ENCODE measurements around the gene RHBDL2.
"Not testable (repeated sequence)": the region's sequence is repeated elsewhere in the genome, so short reads cannot be mapped to it uniquely, and the experiment has no call there.

The RHBDL2 gene

GRCh38 chr1:38873027-38873969 lies 68.3 kb downstream of the RHBDL2 start, which contains the start of gene MYCBP:
Gene MYCBP (minus strand): TSS chr1:38873348. CDS start chr1:38873305, 43 bp downstream.
- DNase-seq, result peak; percentile 82

GRCh38 chr1:38872401-38873026 lies 69.1 kb downstream of the RHBDL2 start:
- no peak for DNase-seq

- no peak for DNase-seq
Measured at GRCh38 chr1:38870996-38871395, 70.6 kb downstream of the RHBDL2 start.

- no peak for DNase-seq
Measured at GRCh38 chr1:38867208-38867607, 74.4 kb downstream of the RHBDL2 start.

GRCh38 chr1:38865112-38865715 lies 76.4 kb downstream of the RHBDL2 start:
- no peak for DNase-seq

GRCh38 chr1:38860454-38860795 lies 81.2 kb downstream of the RHBDL2 start:
- DNase-seq, result no peak

GRCh38 chr1:38859561-38860453 lies 81.8 kb downstream of the RHBDL2 start, which contains the start of gene RRAGC:
Gene RRAGC (minus strand): TSS chr1:38859772. CDS start chr1:38859646, 126 bp downstream.
- peak; percentile 82 for DNase-seq

- peak; percentile 13 for DNase-seq
Measured at GRCh38 chr1:38858833-38859560, 82.6 kb downstream of the RHBDL2 start.

GRCh38 chr1:38852780-38853179 lies 88.8 kb downstream of the RHBDL2 start:
- no peak for DNase-seq

GRCh38 chr1:38848071-38848470 lies 93.6 kb downstream of the RHBDL2 start:
- no peak for DNase-seq

GRCh38 chr1:38846210-38846609 lies 95.4 kb downstream of the RHBDL2 start:
- no peak for DNase-seq

- DNase-seq, result not testable (repeated sequence)
Measured at GRCh38 chr1:38845088-38845487, 96.5 kb downstream of the RHBDL2 start.

GRCh38 chr1:38840281-38840680 lies 101.3 kb downstream of the RHBDL2 start:
- no peak for DNase-seq

- no peak for DNase-seq
Measured at GRCh38 chr1:38839363-38839762, 102.3 kb downstream of the RHBDL2 start.

GRCh38 chr1:38836316-38836715 lies 105.3 kb downstream of the RHBDL2 start:
- DNase-seq, result not testable (repeated sequence)
